Measurements from ENCODE around the gene IZUMO3.

GRCh38 chr9:24502206-24502937, 43.3 kb downstream of the IZUMO3 start:
- TF ChIP-seq MAX (IDR thresholded peaks at IDR 0.05; ENCODE audit: low read depth, low read length) (no peak), POLR2A (IDR thresholded peaks at IDR 0.05; ENCODE audit: extremely low read depth, insufficient read length) (no peak), CTCF (IDR thresholded peaks at IDR 0.05; ENCODE audit: low read depth, low read length) (no peak)

Measured in NB4 (cell line).